RWPE1 (cell line): Measurements from ENCODE around the gene FMR1.

Source experiments
- CTCF ChIA-PET: fragments of 350-600 bp; sonication (Branson Sonifier 250); formaldehyde crosslinking; extraction: SDS; loops from one replicate; lab custom pipeline; 2021; lab: Yijun Ruan, JAX
- POLR2A ChIA-PET: fragments of 400-600 bp; formaldehyde crosslinking; extraction: SDS; loops from one replicate; lab custom pipeline; 2020; ENCODE audit warnings: antibody characterized with exemption; ENCODE audit not compliant: low non-redundant PET; lab: Yijun Ruan, JAX
- DNase-seq: peaks from one replicate; pipeline ENCODE4 v3.0.0; 2012; ENCODE audit warnings: low spot score
- H3K27ac ChIP-seq: fragments of 450-650 bp; 2 replicates; pipeline ENCODE4 v1.5.1; 2017
- TF ChIP-seq, protein P1 (sequence below): fragments of 450-650 bp; conservative IDR thresholded peaks from 2 replicates; pipeline ENCODE4 v1.5.1; 2017; ENCODE audit warnings: low read depth, mild to moderate bottlenecking

Gene FMR1

GRCh38 chrX:147953976-147954375 is 42.3 kb downstream of the FMR1 start:
- H3K27ac ChIP-seq = no peak overlapping the region
- no peak for DNase-seq
- ChIA-PET POLR2A (no interaction called here), CTCF (no interaction called here)
- TF ChIP-seq, protein P1, sequence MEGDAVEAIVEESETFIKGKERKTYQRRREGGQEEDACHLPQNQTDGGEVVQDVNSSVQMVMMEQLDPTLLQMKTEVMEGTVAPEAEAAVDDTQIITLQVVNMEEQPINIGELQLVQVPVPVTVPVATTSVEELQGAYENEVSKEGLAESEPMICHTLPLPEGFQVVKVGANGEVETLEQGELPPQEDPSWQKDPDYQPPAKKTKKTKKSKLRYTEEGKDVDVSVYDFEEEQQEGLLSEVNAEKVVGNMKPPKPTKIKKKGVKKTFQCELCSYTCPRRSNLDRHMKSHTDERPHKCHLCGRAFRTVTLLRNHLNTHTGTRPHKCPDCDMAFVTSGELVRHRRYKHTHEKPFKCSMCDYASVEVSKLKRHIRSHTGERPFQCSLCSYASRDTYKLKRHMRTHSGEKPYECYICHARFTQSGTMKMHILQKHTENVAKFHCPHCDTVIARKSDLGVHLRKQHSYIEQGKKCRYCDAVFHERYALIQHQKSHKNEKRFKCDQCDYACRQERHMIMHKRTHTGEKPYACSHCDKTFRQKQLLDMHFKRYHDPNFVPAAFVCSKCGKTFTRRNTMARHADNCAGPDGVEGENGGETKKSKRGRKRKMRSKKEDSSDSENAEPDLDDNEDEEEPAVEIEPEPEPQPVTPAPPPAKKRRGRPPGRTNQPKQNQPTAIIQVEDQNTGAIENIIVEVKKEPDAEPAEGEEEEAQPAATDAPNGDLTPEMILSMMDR = no peak

DNA sequence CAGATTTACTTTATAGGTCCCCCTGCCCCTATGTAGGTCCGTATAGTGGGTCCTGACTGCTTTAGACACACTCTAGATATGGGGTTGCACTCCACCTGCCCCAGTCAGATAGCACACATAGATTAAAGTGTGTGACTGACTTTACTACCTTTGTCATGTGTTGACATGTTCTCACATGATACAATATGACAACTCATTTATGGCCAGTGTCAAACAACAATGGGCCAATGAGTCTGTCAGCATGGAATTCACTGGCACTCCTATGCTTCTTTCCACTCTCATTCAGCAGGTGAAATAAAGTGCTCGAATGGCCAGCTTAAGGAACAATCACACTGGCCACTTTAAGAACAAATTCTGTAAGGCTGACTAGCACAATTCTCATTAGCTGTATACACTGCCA is 45.6 kb downstream of the FMR1 start:
- no peak overlapping the region for H3K27ac ChIP-seq
- ChIA-PET CTCF (no interaction called here), POLR2A (no interaction called here)
- no peak for DNase-seq
- TF ChIP-seq, protein P1 = no peak

- peak; percentile 13 for DNase-seq
- no peak overlapping the region for H3K27ac ChIP-seq
- CTCF ChIA-PET = no interaction called here
- POLR2A ChIA-PET = no interaction called here
- TF ChIP-seq, protein P1 = no peak
These were observed 46.6 kb downstream of the FMR1 start for GRCh38 chrX:147958291-147958690.

GRCh38 chrX:147960722-147961121 is 49.0 kb downstream of the FMR1 start:
- TF ChIP-seq, protein P1 = no peak
- CTCF ChIA-PET = no interaction called here
- POLR2A ChIA-PET = no interaction called here
- H3K27ac ChIP-seq = no peak overlapping the region
- DNase-seq = no peak

- H3K27ac ChIP-seq = no peak overlapping the region
- TF ChIP-seq, protein P1 = no peak
- POLR2A ChIA-PET = no interaction called here
- no peak for DNase-seq
- CTCF ChIA-PET = no interaction called here
These were observed 50.8 kb downstream of the FMR1 start for GRCh38 chrX:147962476-147962875.

- TF ChIP-seq, protein P1 = no peak
- H3K27ac ChIP-seq = no peak overlapping the region
- peak; percentile 2 for DNase-seq
- ChIA-PET CTCF (interaction anchor here (0.7 kb wide), 1 partner anchor 1894 kb away, joined by 6 read pairs; no protein-coding TSS in a partner anchor), POLR2A (no interaction called here)
These were observed 67.2 kb downstream of the FMR1 start for GRCh38 chrX:147978931-147979330.
